Fibroblast of lung (primary cell): ENCODE measurements around the gene VRK1. TPM values are rescaled to one million over a fixed set of nuclear protein-coding genes. Genes with fewer than 3 reads are reported as not detected.

Source experiments
- DNase-seq, 2 donors: peaks; one replicate each; pipeline versions ENCODE4 v3.0.0 to v3.0.0-alpha.2; 2010; ENCODE audit warnings: low read depth in 2 of 2
- H2AFZ ChIP-seq: 2 replicates; pipeline ENCODE4 v1.5.1; 2012; ENCODE audit warnings: low read length, control low read depth, inconsistent platforms
- H3K27ac ChIP-seq: 2 replicates; pipeline ENCODE4 v1.5.1; 2011; ENCODE audit warnings: low read length, control low read depth; ENCODE audit not compliant: insufficient read depth
- H3K27me3 ChIP-seq: 2 replicates; pipeline ENCODE4 v1.5.1; 2011; ENCODE audit warnings: mild to moderate bottlenecking, low read length; ENCODE audit not compliant: control insufficient read depth, insufficient read depth
- H3K36me3 ChIP-seq: 2 replicates; pipeline ENCODE4 v1.5.1; 2011; ENCODE audit warnings: low read length; ENCODE audit not compliant: control insufficient read depth, insufficient read depth
- H3K4me1 ChIP-seq: 2 replicates; pipeline ENCODE4 v1.5.1; 2011; ENCODE audit warnings: low read length; ENCODE audit not compliant: control insufficient read depth, insufficient read depth; ENCODE audit errors: extremely low read depth
- H3K4me2 ChIP-seq: 2 replicates; pipeline ENCODE4 v1.5.1; 2011; ENCODE audit warnings: low read length, control low read depth; ENCODE audit not compliant: insufficient read depth; ENCODE audit errors: extremely low read depth
- H3K4me3 ChIP-seq, 4 experiments: fragments of 200-600 bp in 1 of 4; sonication (generic) in 1 of 4; replicated peaks in 1 of 4; 2 replicates each; pipeline ENCODE4 v1.5.1; 2011 to 2016; ENCODE audit warnings: low read length in 4 of 4, low read depth in 3 of 4, mild to moderate bottlenecking in 3 of 4, control low read depth in 2 of 4, inconsistent platforms in 1 of 4, mixed read lengths in 1 of 4; ENCODE audit not compliant: insufficient read depth in 1 of 4; ENCODE audit errors: control extremely low read depth in 1 of 4
- H3K79me2 ChIP-seq: 2 replicates; pipeline ENCODE4 v1.5.1; 2012; ENCODE audit warnings: mild to moderate bottlenecking, low read length, inconsistent platforms; ENCODE audit not compliant: control insufficient read depth, insufficient read depth
- H3K9ac ChIP-seq: 2 replicates; pipeline ENCODE4 v1.5.1; 2011; ENCODE audit warnings: mild to moderate bottlenecking, low read length, control low read depth; ENCODE audit not compliant: insufficient read depth
- H3K9me3 ChIP-seq: 2 replicates; pipeline ENCODE4 v1.5.1; 2012; ENCODE audit warnings: low read depth, low read length; ENCODE audit not compliant: control insufficient read depth, insufficient read depth
- H4K20me1 ChIP-seq: 2 replicates; pipeline ENCODE4 v1.5.1; 2011; ENCODE audit warnings: low read length; ENCODE audit not compliant: control insufficient read depth, insufficient read depth; ENCODE audit errors: extremely low read depth
- EZH2 ChIP-seq: IDR thresholded peaks from 2 replicates; pipeline ENCODE4 v1.5.1; 2012; ENCODE audit warnings: low read length, control low read depth, mild to moderate bottlenecking; ENCODE audit errors: missing control alignments
- polyA plus RNA-seq, 2 donors: library from polyadenylated mRNA; depleted of rRNA in 1 of 2; stranded (reverse) in 1 of 2; unstranded in 1 of 2; fragments of >200 nt; gene quantifications; 2 replicates each; pipeline ENCODE4 v1.2.1, GENCODE V29; 2011 to 2012; ENCODE audit warnings: missing spikeins in 1 of 2
- total RNA-seq: library from RNA; depleted of rRNA; stranded (reverse); fragments of >200 nt; gene quantifications from 2 replicates; pipeline ENCODE4 v1.2.1, GENCODE V29; 2014
- TF ChIP-seq, protein P1 (sequence below), 2 donors: IDR thresholded peaks in 1 of 2; conservative IDR thresholded peaks in 1 of 2; 1 replicate in 1 of 2; 2 replicates in 1 of 2; pipeline ENCODE4 v1.5.1; 2011 to 2012; ENCODE audit warnings: low read length in 2 of 2, control low read depth in 1 of 2, inconsistent platforms in 1 of 2, low read depth in 1 of 2, mild to moderate bottlenecking in 1 of 2

The VRK1 gene
- total and polyA plus RNA-seq, 2 donors (not counting 1 experiment from before 2014, with no cell fraction given), result 11.5 to 24.9 TPM

- H4K20me1 ChIP-seq, result no peaks in the 10 kb centered on the region
- no peak overlapping the region for H2AFZ ChIP-seq
- H3K9ac ChIP-seq, result no peak overlapping the region
- H3K4me3 ChIP-seq, result no peak overlapping the region
- H3K79me2 ChIP-seq, result no peaks in the 10 kb centered on the region
- no peak overlapping the region for H3K27ac ChIP-seq
- no peaks in the 10 kb centered on the region for H3K36me3 ChIP-seq
- no peaks in the 10 kb centered on the region for H3K4me1 ChIP-seq
- no peak overlapping the region for H3K4me2 ChIP-seq
- no peaks in the 10 kb centered on the region for H3K27me3 ChIP-seq
- TF ChIP-seq EZH2, result no peak
- TF ChIP-seq, protein P1, sequence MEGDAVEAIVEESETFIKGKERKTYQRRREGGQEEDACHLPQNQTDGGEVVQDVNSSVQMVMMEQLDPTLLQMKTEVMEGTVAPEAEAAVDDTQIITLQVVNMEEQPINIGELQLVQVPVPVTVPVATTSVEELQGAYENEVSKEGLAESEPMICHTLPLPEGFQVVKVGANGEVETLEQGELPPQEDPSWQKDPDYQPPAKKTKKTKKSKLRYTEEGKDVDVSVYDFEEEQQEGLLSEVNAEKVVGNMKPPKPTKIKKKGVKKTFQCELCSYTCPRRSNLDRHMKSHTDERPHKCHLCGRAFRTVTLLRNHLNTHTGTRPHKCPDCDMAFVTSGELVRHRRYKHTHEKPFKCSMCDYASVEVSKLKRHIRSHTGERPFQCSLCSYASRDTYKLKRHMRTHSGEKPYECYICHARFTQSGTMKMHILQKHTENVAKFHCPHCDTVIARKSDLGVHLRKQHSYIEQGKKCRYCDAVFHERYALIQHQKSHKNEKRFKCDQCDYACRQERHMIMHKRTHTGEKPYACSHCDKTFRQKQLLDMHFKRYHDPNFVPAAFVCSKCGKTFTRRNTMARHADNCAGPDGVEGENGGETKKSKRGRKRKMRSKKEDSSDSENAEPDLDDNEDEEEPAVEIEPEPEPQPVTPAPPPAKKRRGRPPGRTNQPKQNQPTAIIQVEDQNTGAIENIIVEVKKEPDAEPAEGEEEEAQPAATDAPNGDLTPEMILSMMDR (conservative IDR thresholded peaks at IDR 0.05 in 1 of 2, IDR thresholded peaks at IDR 0.05 in 1 of 2; ENCODE audit: low read depth in 1 of 2, low read length in 2 of 2), result no peak
- no peaks in the 10 kb centered on the region for H3K9me3 ChIP-seq
- no peak for DNase-seq
Observed at GRCh38 chr14:96930526-96930925, 133.3 kb downstream of the VRK1 start.
